UCSD-AML1 (cell line): ENCODE measurements around the gene KLHL42.

Source experiments
- DNase-seq: peaks from one replicate; lab custom pipeline; 2025; ENCODE audit not compliant: unreplicated experiment; lab: John Stamatoyannopoulos, UW

KLHL42 gene

DNA sequence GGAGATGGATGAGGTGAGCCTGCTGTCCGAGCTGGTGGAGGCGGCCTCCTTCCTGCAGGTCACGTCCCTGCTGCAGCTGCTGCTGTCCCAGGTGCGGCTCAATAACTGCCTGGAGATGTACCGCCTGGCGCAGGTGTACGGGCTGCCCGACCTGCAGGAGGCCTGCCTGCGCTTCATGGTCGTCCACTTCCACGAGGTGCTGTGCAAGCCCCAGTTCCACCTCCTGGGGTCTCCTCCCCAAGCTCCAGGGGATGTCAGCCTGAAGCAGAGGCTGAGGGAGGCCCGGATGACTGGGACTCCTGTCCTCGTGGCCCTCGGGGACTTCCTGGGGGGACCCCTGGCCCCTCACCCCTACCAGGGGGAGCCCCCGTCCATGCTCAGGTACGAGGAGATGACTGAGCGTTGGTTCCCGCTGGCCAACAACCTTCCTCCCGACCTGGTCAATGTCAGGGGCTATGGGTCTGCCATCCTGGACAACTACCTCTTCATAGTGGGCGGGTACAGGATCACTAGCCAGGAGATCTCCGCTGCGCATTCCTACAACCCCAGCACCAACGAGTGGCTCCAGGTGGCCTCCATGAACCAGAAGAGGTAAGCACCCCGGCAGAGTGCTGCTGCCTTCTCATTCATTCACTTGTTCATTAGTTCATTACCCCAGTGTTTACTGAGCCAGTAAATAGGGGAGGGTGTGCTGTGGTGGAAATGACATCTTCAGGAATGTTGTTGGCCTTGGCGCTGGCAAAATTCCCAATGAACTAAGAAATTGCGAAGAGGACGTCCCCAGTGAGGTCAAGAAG, 777 bp downstream of the KLHL42 start:
- DNase-seq, result peak; percentile 56

DNA sequence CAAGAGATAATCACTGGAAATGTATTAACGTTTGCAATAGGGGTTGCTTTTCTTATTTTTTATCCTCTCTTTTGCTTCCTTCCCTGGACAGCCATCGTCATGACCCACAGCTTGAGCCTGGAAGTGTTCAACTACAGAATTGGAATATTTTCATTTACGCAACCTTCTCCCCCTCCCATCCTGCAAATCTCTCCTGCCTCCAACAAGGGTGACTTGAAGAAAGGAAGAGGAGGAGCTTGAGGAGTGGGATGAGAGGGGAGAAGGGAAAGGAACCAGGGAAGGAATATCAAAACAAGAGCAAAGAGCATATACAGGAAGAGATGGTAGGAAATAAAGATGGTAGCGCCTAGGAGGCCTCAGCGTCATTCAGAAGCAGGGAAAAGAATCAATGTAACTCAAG, 1.6 kb downstream of the KLHL42 start:
- DNase-seq, result no peak

DNA sequence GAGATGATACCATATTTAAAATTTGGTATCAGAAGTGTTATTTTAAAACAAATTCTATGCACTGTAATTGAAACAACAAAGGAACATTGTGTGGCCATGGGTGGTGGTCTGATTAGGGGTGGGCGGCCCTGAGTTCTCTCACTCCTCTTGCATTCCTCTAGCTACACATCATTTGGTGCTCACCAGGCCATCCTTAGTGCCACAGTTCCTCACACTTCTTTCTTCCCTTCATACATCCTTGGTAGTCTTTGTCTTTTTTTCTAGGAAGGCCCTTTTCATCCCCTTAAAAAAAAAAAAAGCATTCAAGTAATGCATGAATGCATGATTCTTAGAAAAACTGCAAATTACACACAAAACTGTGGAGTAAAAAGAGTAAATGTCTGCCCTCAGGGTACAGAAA, 2.4 kb downstream of the KLHL42 start:
- no peak for DNase-seq

DNA sequence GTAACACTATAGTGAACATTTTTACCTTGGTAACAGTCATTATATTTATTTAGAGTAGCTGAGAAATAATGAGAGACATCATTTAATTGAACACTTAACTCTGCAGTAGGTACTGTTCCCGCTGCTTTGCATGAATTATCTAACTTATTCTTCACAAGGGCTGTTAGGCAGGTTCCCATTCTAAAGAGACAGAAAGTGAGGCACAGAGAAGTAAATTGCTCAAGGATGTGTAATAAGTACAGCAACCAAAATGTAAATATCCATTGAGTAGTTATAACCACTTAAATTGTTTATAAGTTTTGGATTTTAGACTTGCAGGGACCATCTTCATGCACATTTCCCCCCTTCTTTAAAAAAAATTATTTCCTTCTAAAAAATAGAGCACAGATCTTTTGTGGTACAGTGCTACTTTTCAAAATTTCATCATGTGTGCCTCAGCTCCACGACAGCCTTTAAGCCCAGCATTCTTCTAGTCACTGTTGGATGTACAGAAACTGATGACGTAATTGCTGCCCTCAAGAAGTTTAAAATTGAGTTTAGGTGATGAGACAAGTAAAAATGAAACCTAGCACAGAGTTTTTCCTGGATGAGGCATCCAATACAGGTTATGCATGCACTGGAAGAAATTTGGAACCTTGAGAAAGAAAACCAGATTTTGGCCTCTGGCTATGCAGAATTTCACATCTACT, 6.0 kb downstream of the KLHL42 start:
- DNase-seq, result no peak

DNA sequence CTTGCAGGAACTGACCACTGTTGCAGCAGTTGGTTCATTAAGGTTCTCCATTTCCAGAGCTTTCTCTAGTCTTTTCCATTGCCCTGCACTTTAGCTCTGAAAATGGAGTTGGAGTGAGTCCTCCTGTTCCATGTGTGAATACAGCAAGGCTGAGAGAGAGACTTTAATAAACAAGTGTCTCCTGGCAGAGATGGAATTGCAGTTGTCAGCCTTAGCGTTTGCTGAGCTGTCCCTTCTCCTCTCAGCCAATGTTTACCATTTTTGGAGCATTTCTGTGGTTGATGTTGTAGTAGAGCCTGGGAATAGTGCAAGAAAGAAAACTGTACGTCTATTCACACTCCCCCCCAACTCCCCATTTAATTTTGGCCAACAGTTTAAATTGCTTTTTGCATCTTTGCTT, 7.5 kb downstream of the KLHL42 start:
- no peak for DNase-seq

DNA sequence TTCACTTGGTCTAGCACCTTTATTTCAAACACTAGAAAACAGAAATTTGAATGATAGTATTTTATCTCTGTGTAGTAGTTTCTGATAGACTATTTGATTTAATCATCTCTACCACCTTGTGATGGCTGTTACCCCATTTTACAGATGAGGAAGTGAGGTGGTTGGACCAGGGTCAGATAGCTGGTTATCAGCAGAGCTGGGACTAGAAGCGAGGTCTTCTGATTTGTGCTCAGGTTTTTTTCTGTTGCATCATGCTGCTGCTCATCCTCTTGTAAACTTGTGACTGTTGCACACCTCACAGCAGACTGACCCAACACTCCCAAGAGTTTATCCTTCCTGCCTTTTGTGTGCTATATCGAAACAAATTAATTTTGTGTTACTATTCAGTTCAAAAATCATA, 10.1 kb downstream of the KLHL42 start:
- DNase-seq, result no peak

DNA sequence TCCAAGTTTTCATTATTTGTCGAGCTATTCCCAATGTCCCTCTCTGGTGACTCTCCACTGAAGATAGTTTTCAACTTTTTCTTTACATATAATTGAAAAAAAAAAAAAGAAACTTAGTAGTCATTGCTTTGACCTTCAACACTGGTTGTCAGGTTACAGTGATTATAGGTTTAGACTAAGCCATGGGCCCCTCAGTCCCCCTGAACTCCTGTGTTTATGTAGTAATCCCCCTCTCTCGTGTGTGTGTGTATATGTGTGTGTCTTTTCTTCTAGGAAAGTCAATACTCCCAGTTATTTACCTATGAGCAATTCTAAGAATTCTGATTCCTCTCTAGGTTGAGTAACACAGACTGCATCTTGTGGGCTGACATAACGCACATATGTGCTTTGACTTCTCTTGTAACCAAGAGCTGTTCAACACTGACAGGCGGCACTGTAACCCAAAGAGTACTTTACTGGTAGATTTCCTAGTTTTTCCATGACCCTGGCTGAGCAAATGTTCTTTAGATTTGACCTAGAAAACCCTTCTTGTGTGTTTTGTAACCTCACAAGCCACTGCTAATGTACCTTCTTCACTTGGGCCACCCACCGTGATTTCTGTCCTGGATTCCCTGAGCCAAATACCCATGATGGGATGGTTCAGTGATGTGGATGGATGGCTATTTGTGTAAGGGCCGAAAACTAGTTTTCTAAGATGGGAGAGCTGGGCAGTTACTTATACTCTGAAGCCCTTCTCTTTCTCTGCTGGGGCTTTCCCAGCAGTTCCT, 15.0 kb downstream of the KLHL42 start:
- DNase-seq, result no peak

DNA sequence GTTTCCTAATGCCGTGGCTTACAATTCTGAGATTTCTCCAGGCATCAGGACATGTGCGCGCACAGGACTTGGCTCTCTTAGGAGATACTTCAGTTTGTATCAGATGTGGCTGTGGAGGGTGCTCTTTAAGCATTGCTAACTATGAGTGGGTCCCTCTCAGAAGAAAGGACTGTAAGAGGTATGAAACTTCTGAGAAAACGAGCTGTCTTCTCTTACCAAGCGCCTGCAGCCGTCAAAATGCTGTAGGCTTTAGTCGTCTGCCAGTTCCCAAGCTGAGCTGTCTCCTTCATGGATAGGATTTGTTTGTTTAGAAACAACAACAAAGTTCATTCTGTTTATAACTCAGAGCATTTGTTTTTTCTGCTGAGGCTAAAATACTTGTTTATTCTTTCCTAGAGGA, 16.1 kb downstream of the KLHL42 start:
- DNase-seq, result no peak

DNA sequence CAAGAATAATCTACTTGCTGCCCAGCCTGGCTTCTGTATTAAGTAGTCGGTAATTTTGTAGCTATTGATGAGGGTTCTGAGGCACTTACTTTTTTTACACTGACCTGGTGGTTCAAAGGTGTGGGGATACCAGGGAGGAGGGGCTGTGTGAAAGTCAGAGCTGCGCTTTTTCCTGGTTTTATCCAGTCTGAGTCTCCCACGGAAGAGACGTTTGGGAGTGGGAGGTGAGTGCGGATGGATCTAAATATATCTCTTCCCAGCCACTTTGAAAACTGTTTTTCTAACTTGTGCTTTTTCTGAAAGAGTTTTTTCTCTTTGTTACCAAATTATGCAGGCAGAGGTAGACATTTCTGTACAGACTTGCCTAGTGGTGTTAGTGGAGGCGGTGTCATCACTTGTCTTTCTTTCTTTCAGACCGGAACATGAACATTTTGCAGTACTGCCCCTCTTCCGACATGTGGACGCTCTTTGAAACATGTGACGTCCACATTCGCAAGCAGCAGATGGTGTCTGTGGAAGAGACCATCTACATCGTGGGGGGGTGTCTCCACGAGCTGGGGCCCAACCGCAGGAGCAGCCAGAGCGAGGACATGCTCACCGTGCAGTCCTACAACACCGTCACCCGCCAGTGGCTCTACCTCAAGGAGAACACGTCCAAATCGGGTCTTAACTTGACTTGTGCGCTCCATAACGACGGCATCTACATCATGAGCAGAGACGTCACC, 17.4 kb downstream of the KLHL42 start:
- no peak for DNase-seq

DNA sequence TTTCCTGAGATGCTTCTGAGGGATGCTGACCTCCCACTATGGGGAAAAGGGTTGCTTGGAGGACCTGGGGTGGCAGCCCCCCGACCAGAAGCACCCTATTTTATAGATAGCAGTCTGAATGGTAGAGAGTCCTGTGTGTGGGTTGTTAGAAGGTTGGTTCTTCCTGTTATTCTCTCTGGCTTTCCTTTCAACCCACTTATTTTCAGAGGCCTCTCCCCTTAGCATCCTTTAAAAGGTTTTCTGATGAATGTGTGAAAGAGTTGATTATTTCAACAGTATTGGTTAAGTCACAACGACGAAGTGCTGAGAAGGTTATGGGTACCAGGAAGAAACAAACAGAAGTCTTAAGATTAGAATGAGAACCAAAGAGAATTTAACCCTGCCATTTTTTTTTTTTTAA, 20.8 kb downstream of the KLHL42 start:
- no peak for DNase-seq

DNA sequence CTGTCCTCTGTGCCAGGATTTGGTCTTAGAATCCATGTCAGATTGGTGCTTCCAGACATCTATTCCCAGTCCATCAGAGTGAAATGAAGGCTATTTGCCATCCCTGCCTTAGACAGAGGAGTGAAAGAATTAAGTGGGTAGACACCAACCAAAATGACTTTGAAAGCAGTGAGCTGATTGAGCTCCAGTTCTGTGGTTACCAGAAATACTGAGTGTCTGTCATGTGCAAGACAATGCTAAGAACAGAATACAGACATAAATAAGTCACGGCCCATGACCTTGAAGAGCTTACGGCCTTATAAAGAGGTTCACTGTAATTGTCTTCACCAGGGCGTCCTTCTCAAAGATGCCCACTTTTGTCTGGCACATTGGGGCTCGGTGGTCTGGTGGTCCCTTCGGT, 21.6 kb downstream of the KLHL42 start:
- DNase-seq, result no peak

DNA sequence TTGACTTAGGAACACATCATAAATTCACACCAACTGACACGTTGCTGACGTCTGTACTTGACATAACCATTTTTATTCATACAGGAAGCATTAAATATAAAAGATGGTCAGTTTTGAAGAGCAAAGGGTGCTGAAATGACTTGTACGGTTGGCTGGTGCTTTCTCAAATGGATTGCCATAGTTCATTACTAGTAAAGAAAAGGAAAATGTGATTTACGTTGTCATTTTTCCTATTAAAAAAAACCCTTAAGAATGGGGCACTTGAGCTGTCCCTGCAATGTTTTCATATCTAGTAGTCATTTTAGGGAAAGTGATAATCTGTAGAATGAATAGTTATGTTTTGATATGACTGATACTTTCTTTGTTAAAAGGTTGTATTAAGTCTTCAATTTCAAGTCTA, 22.5 kb downstream of the KLHL42 start:
- DNase-seq, result no peak

DNA sequence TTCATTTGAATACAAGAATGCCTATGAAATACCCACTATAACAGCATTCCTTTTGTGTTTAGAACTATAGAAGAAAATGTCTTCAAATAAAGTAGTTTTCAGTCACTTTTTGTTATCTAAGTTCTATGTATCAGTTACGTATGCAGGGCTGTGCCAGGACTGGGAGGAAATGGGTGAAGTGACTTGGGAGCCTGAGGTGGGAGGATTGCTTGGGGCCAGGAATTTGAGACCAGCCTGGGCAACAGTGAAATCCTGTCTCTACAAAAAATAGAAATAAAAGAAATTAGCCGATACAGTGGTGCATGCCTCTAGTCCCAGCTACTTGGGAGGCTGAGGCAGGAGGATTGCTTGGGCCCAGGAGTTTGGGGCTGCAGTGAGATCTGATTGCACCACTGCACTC, 22.9 kb downstream of the KLHL42 start:
- DNase-seq, result no peak

DNA sequence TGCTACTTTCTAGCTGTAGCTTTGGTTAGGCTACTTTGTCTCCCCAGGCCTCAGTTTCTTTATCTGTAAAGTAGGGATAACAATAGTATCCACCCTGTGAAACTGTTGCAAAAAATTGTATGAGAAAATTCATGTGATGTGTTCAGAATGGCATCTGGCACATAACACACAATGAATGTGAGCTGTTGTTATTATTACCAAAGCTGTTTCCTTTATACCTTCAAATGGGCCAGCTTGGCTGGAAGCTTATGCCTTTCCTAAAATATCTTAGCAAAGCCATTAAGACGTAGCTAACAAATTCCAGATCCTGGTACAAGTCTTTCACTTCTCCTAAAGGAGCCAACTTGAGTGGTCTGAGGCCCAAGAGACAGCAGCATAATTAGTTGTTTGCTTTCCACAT, 25.2 kb downstream of the KLHL42 start:
- DNase-seq, result no peak

DNA sequence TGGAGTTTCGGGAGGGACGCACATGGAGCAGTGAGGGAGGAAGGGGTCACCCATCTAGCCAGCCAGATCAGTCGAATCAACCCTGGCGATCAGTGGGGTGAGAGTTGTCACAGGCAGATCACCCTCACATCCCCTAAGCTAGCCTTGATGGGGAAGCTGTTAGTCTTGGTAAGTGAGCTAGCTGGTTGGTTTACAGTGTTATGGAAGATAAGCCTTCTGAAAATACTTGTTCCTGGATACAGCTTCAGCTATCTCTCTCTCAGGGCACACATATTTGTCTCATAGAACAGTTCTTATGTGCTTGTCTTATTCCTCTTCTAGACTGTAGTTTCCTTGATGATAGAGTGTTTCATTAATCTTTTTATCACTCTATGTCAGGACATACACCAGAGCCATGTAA, 26.2 kb downstream of the KLHL42 start:
- DNase-seq, result peak; percentile 15

DNA sequence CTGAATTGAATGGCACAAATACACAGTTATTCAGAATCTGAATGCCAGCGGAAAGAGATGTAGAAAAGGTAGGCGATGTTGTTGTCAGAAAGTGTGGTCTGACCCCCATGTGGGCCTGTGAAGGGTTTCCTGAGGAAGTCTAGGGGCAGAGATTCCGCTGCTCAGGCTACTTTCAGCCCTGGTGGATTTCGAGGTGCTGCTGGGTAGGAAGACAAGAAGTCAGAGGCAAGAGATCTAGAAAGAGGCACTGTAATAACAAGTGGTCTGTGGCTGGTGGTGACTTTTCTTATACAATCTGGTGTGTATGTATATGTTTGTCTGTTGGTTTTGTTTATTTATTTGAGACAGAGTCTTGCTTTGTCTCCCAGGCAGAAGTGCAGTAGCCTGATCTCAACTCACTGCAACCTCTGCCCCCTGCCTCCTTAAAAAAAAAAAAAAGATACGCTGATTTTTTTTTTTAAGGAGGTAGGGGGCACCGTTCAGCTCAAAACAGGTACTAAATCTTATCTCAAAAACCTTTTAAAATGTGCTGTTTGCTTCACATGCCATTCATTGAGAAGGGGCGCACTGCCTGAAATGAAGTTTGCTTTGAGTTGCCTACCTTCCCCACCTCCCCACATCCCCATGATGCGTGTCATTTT, 27.1 kb downstream of the KLHL42 start:
- DNase-seq, result peak; percentile 25

DNA sequence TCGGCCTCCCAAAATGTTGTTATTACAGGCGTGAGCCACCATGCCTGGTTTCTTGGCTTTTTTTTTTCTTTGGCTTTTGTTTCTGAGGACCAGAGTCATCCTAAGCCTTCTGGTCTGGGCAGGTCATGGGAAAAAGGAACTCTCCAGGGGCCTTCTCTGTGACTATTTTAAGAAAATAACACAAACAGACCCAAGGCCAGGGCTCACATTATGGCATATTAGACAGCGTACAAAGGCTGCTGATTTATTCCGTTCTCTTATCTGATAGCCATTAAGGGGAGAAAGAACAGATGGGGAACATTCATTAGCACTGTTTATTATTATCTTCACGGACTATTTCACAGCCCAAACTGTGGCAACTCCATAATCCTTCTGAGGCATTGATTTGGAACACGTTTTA, 28.8 kb downstream of the KLHL42 start:
- DNase-seq, result no peak

DNA sequence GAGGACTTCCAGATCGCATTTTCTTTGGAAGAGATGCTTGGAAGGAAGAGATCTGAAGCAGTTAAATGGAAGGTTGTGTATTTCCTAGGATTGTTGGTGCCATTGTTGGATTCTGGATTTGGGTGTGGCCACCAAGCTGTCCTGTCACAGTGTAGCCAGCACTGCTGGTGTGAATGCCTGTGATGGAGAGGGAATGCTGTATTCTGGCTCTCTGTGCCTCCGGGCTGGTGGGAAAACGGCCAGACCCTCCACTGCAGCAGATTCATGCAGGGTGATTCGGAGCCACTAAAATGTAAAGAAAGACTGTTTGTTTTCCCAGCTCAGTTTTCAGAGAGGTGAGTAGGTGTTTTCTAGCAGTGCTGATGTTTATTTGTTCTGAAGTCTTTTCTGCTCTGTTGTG, 30.7 kb downstream of the KLHL42 start:
- no peak for DNase-seq

DNA sequence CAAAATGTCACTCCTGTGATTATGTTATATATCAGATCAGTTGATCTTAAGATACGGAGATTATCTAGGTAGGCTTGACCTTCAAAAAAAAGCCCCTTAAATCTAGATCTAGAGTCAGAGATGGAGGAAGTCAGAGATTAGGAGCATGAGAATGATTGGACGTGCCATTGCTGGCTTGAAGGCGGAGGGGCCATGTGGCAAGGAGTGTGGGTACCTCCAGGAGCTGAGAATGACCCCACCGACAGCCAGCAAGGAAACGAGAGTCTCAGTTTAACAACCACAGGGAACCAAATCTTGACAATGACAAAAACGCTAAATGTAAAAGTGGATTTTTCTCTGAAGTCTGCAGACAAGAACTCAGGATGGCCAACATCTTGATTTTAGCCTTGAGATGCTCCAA, 32.5 kb downstream of the KLHL42 start:
- no peak for DNase-seq

DNA sequence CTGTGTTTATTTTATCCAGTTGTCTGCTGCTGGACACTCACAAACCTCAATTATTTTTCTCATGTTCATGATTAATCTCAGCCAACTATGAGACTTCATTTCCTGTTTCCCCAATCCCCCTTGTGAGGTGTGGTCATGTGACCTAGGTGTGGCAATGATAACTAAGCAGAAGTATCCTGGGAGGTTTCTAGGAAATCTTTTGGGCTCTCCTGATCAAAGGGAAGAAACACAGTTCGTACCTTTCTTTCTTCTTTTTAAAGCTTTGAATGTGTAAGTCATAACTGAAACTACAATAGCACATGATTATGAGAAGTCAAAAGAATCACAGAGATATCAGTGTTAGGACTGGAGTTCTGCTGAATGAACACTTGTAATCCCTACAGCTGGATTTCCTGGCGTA, 34.4 kb downstream of the KLHL42 start:
- no peak for DNase-seq
